ENCODE data around the gene CLECL1.

- TF ChIP-seq CTCF (conservative IDR thresholded peaks at IDR 0.05; ENCODE audit: low read length) (no peak), EZH2phosphoT487 (IDR thresholded peaks at IDR 0.05; ENCODE audit: borderline replicate concordance, low read depth, low read length) (no peak)
These were observed 40.5 kb upstream of the CLECL1 start for GRCh38 chr12:9773216-9773877.
